CD1c-positive myeloid dendritic cell (primary cell): Measurements from ENCODE around the gene TNP2.

Source experiments
- DNase-seq: peaks from one replicate; pipeline ENCODE4 v3.0.0-alpha.2; 2016; ENCODE audit errors: extremely low spot score

Gene TNP2

DNA sequence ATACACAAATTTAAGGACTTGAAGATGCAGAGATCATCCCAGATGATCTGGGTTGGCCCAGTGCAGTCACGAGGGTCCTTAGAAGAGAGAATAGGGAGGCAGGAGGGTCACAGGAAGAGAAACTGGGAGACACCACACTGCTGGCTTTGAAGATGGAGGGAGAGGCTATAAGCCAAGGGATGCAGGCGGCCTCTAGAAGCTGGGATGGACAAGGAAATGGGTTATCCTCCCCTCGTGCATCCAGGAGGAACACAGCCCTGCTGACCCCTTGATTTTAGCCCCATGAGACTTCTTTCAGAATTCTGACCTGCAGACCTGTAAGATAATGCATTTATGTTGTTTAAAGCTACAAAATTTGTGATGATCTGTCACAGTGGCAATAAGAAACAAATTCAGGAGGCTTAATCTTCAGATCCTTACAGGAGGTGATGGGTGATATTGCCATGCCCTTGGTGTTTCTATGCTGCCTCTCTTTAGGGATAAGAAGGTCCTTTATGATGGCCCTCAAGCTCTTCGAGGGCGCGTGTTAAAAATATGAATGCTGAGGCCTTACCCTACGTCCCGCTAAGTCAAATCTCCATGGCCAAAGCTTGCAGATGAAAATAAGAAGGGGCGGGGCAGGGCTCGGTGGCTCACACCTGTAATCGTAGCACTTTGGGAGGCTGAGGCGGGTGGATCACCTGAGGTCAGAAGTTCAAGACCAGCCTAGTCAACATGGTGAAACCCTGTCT lies 8.6 kb upstream of the TNP2 start:
- no peak for DNase-seq

DNA sequence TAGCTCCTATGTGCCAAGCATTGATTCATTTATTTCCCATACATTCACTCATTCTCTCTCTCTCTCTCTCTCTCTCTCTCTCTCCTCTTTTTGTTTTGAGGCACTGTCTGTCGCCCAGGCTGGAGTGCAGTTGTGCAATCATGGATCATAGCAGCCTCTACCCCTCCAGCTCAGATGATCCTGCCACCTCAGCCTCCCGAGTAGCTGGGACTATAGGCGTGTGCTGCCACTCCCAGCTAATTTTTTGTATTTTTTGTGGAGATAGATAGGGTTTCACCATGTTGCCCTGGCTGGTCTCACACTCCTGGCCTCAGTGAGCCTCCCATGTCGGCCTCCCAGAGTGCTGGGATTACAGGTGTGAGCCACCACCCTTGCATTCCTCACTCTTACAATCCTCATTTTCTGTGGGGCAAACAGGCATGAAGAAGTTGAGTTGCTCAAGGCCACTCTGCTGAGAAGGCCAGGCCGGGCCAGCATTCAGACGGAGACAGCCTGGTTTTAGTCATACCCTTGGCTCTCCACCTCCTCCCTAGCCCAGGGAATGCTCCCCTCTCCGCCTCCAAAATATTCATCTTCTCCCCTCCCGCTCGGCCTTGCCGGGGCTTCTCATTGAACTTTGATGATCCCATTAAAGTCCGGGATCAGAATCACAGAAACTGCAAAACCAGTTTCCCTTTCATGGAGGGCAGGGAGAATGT lies 7.9 kb upstream of the TNP2 start:
- DNase-seq = no peak

DNA sequence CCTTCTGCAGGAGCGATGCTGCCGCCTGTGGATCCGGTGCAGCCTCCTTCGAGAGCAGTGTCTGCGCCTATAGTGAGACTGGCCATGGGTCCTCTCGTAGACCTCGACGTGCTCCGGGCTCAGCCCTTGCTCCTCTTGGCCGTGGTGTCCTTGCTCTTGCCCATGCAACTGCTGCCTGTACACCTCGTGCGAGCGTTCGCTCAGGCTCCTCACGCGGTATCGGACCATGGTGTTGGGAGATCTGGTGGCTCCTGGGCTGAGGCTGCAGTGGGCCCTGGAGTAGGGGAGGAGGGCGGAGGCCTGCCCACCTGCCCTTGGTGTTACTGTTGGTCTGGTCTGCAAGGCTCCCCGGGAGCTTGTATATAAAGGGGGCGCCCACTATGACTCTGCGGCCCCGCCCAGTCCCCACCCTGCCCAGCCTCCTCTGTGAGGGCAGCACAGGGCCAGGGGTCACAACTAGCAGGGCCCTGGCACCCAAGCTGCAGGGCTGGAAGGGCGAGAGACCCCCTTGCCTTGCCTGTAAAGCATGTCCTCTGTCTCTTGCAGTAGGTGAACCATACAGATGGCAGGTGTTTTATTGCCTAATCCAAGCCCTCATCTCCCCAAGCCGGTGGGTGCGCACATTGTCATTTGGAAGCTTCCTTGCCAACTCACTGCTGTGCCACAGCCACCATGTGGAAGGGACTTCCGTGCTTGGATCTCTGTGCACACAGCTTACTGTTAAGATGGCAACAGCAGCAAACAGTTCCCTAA lies 7.2 kb upstream of the TNP2 start, which contains the start of gene PRM2:
PRM2 (minus strand) TSS at position 338 of the 753 bp plus-strand sequence; CDS start at position 228, 110 bp downstream.
- no peak for DNase-seq

DNA sequence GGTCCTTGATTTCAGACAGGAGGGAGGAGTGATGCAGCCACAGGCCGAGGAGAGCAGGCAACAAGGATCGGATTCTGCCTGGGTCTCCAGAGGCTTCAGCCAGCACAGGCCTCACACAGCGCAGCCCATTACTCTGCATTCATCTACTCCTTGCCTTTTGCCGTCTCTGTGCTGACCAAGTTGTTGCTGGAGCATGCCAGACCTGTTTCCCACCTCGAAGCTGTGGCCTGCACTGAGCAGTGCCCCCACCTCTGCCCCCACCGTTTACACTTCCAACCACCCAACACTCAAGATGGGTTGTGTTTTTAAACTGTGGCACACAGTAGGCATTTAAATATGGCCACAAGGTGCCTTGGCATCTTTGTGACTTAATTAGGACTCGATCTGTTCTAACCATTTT lies 5.8 kb upstream of the TNP2 start:
- no peak for DNase-seq

DNA sequence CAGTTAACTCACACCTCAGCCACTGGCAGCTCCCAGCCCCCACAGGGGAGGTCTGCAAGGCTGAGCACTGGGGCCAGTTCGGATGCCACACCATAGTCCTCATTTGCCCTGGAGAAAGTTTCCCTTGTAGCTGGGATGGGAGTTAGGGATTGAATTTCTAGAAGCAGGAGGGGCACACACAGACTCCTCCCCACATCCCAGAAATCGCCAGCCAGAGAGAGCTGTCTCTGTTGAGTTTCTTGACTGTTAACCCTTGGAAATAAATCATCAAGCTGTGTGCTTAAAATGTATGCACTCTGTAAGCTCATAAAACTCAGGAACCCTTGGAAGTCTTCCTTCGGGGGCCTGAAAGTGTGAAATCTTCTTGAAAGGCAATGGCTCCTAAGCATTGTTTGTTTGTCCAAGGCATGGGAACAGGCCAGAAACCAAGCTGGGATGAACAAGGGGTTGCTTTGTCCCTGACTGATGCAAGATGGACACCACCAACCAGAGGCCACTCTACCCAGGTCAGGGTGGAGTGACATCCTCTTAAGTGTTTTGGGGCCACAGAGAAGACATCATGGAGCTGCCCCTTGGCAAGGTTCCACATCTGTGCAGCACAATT lies 4.7 kb upstream of the TNP2 start:
- DNase-seq = no peak

DNA sequence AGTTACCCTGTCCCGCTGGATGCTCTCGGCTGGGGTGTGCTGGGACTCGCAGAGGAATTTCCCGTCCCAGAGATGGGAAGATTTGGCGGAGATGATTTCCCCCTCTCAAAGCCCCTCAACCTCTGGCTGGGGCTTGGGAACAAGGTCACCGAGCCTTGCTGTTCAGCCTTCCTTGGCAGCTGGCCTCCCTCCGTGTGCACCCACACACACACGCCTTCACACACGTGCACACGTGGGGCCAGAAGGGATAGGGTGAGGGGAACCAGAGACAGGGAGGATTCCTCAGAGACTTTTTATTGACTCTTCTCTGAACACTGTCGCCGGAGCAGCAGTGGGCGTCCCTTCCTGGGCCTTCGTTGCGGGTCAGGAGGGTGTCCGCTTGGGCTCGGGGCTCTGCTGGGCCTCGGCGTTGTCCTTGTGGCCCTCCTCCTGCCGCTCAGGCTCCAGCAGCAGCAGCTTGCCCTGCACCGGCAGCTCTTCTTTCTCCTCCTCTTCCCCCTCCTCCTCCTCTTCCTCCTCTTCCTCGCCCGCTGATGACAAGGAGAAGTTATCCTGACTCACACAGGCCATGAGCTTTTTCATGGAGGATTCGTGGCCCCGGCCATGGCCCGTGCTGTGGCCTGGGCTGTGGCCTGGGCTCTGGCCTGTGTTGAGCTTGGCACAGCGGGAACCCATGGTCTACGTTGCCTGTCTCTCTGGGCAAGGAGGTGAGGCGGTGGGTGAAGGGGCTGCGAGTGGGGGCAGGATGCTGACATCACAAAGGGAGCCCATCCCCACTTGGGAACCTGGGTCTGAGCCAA lies 4.0 kb upstream of the TNP2 start, which contains the start of gene PRM3:
PRM3 (minus strand) TSS at position 709 of the 800 bp plus-strand sequence; CDS start at position 675, 34 bp downstream.
- no peak for DNase-seq

DNA sequence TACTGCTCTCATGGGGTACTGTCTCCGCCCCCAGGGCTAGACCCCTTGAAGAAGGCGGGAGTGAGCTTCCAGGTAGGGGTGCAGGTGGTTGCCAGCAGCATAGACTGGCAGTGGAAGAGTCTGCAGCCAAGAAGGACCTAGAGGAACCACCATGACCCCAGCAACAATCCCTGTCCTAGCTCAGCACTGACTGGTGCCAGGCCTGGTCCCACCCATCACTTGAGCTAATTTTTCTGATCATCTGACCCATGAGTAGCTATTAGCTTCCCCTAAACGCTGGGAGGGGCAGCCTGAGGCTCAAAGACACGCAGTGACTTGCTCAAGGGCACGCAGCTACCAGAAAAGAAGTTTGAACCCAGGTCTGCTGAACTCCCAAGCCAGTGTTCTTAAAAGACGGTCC lies 3.4 kb upstream of the TNP2 start:
- no peak for DNase-seq

DNA sequence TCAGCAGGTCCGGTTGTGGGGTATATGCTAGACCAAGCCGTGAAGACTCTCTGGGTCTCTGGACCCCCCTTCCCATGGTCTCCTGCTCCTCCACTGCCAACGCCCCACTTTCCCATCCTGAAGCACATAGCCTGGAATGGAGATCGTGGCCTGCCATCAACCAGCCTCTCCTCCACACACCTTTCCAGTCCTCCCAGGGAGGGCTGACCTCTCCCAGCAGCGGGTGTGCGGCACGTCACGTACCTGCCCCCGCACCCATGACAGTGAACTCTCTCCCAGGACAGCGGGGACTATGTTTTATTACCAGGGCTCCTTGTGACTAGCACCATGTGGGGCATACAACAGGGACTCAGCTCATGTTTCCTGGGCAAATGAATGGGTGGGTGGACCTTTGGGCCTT lies 2.5 kb upstream of the TNP2 start:
- DNase-seq = no peak

DNA sequence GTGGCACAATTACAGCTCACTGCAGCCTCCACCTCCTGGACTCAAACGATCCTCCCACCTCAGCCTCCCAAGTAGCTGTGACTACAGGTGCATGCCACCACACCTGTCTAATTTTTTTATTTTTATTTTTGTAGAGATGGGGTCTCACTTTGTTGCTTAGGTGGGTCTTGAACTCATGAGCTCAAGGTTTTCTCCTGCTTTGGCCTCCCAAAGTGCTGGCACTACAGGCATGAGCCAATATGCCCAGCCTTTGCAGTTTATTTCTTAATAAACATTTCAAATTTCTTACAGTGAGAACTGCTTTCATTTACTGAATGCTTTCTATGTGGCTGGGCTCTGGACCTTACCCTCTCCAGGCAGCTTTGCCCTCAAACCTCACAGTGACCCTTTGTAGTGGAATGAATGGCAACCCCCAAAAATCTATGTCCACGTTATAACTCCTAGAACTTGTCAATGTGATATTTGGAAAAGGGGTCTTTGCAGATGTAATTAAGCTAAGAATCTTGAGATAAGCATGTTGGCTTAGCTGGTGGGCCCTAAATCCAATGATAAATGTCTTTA lies 1.6 kb upstream of the TNP2 start:
- no peak for DNase-seq

DNA sequence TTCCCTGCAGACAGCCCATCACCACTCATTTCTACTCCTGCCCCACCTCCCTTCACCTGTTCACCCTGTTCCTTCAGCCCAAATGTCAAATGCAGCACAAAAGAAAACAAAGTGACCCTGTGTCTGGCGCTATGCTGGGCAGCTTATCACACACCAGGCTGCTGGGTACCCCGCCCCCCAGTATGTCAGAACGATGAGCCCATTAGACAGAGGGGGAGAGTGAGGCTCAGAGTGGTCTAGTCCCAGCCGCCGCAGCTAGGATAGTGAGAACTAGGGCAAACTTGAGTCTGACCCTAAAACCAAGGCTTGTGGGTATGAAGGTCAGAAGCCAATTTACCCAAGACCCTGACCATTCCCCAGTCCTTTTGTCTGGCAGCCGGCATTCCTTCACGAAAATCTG lies 4.0 kb downstream of the TNP2 start:
- DNase-seq = no peak

DNA sequence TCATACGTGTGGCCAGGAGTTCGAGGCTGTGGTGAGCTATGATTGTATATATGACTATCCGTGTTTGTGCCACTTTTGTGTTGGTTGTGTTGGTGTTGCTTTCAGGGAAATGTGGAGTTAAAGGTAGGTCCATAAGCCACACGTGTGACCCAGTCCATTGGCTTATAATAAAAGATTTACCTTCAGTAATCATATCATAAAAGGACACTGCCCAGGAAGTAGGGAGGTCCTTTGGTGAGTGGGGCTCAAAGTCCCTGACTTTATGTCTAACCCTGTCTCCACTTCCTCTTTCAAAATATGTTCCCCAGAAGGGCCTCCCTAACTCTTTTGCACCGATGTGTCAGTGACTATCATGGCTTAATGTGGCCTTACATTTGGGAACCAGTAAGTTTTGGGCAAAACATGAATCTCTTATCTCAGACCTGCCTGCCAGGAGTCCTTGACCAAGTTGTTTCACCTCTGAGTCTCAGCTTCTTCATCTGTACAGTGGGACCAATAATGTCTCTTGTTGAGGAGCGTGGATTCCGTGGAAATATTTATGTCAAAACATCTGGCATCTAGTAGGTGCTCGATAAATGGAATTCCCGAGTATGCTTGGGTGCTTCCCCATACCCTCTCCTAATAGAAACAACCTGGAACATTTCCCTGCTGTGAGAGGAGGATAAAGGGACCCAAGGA lies 4.8 kb downstream of the TNP2 start:
- DNase-seq = peak; percentile 32

DNA sequence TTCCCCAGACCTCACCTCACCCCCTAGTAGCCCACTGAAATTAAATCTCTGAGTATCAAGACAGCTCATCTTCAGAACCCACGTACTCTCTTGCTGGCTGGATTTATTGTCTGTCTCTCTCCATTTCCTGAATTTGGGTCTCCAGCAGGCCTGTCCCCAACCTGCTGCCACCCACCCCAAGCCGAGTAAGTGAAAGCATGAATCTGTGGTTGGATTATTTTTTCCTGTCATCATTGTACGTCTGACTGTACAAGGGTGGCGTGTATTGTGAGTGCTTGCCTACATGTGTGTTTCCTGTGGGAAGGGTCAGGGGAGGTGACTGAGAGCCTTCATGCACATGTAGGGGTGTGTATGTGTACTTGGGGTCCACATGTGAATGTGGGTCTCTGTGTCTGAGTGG lies 5.4 kb downstream of the TNP2 start:
- DNase-seq = peak; percentile 16

DNA sequence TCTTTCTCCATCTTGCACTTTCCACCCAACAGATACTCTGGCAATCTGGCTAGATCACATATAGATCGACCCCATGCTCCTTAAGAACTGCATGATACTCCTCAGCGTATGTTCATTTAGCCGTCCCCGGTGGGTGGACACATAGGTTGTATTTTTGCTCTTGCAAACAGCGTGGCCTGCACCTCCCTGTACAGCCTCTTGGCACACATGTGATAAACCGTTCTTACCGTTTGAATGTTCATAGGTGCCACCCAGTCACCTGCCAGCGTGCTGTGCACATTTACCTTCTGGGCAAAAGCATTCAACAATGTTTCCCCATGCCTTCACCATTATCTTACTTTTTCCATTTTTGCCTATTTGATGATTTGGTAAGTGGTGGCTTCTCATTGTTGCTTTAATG lies 6.2 kb downstream of the TNP2 start:
- no peak for DNase-seq

DNA sequence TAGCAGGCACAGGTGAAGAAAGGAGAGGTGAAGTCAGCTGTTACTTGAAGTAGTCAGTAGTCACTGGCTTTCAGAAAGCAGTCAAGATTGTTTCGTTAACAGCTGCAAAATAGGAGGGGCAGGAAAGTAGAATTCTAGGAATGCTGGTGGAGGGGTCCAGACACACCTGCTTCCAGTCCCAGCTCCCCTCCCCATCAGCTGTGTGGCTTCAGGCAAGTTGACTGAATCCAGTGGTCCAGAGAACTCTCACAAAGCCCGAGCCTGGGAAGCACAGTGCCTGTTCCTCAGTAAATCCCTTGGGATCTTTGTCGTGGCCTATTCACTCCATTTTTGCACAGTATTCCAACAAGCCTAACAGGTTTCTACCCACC lies 8.5 kb downstream of the TNP2 start:
- DNase-seq = no peak

DNA sequence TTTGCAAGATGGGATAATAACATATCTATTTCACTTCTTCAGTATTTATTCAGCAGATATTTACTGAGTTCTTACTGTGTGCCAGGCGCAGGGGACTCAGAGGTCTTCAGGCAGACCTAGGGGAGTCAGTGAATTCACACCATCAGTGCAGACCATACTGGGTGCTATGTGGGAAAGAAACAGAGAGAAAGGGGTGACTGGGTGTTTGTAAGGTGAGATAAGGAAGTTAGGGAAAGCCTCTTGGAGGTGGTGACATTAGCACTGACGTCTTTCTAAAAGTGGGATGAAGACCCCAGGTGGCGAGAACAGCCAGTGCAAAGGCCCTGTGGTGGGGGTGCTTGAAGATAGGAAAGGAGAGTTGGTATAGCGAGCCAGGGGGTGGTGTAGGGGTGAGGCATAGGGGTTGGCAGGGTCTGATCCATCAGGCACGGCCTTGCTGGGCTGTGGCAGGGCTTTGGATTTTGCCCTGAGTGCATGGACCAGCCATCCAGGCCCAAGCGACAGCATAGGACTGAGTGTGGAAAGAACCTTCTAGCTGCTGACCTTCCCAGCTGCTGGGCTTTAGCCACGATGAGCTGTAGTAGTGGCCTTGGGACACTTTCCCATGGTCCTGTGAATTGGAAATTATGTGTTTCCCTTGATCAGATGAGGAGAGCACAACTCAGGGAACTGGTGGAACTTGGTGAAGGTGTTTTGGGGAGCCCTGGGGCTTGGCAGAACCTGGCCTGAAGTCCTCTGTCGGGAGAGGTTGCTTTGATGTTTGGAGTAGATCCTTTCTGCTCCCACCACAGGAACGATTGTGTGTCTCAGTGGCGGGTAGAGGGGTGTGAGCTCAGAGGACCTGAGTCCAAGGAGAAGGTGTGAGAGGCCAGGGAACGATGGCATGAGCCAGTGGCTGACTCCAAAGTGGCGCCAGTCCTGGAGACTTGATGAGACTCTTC lies 9.2 kb downstream of the TNP2 start:
- no peak for DNase-seq

DNA sequence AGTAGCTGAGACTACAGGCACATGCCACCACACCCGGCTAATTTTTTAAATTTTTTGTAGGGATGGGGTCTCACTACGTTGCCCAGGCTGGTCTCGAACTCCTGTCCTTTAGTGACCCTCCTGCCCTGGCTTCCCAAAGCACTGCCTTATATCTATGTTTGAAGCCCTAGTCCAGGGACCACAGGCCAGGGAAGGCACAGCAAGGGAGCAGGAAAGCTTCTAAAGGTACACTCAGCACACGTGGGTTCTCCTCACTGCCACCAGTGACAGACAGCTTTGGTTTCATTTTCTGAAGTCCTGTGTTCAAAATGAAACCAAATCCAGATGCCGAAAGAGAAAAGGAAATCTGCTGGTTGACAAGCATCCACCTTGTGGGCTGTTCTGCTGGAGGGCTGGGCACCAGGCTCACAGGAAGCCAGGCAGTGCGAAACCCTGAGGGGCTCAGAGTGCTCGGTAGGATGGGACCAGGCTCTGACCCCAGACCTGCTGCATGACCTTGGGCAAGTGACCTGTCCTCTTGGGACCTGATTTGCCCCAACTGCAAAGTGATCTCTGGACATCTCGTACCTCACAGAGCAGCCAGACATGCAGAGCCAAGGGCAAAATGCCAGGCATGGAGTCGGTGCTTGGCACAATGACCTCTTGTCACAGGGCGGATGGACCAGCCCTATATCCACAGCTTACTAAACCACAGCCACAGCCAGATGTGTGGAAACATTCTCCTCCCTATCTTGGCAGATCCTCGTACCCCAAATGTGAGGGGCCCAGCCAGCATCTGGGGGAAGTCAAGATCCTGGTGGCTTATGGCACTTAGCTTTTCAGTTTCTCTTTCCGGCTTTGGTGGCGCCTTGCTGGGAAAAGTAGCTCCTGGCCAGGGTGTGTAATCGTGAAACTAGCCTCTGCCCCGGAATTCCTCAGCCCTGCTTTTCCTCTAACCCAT lies 10.3 kb downstream of the TNP2 start:
- peak; percentile 62 for DNase-seq

DNA sequence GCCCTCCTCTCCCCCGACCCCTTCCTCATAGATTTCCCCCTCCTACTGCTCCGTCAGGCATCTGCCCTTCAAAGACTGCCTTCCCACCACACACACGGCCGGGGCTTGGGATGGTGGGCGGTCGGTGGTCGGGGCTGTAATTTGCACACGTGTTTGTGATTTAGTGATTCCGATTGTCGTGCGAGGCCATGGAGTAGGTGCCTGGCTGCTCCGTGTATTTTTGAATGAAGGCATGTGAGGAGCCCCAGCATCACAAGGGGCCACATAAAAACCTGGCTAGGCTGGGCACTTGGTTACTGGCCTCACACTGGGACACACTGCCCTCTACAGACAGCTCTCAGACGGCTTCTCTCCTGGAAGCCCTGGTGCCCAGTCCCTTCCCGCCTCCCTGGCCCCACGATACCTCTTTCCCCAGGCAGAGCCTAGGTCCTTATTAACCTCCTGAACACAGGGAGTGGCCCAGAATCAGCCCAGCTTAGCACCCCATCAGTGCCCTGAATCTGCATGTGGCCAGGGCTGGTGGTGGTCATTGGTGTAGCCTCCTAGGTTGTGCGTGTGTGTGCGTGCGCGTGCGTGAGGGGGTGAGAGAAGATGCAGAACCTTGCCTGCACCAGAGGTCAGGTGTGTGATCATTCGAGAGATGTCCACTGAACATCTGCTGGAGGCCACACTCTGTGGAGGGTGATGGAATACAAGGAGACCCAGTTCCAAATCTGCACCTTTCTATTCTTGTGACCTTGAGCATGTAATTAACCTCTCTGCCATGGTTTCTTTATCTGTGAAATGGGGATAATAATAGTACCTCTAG lies 11.8 kb downstream of the TNP2 start:
- DNase-seq = peak; percentile 80
